Caco-2 (cell line): ENCODE data around the gene SSBP2. TPM values are rescaled to one million over a fixed set of nuclear protein-coding genes. Genes with fewer than 3 reads are reported as not detected.
"Not testable (repeated sequence)": the region's sequence is repeated elsewhere in the genome, so short reads cannot be mapped to it uniquely, and the experiment has no call there.

Experiments used
- BruUV-seq: library from RNA; stranded (reverse); fragments of 400-500 nt; replicated peaks from 2 replicates; lab custom pipeline; 2021; lab: Mats Ljungman, UMichigan
- CTCF ChIA-PET: fragments of 300-600 bp; sonication (Branson Sonifier 250); formaldehyde crosslinking; loops from one replicate; lab custom pipeline; 2022; ENCODE audit warnings: antibody characterized with exemption; lab: Charles Lee
- POLR2A ChIA-PET: fragments of 300-600 bp; sonication (Branson Sonifier 250); formaldehyde crosslinking; loops from one replicate; lab custom pipeline; 2022; ENCODE audit warnings: antibody characterized with exemption; lab: Charles Lee
- DNase-seq, 2 experiments: peaks; one replicate each; pipeline versions ENCODE4 v3.0.0 to v3.0.0-alpha.2; 2020 to 2022
- H3K27me3 ChIP-seq: replicated peaks from 2 replicates; pipeline ENCODE4 v1.6.0; 2011; ENCODE audit warnings: low read length; ENCODE audit not compliant: control insufficient read depth, insufficient read depth
- H3K36me3 ChIP-seq: 2 replicates; pipeline ENCODE4 v1.5.1; 2011; ENCODE audit warnings: low read length; ENCODE audit not compliant: control insufficient read depth, insufficient read depth
- H3K4me1 ChIP-seq: fragments of 250-450 bp; sonication (Bioruptor Pico); 2 replicates; pipeline ENCODE4 v1.5.1; 2020; ENCODE audit warnings: mild to moderate bottlenecking
- H3K4me3 ChIP-seq: 2 replicates; pipeline ENCODE4 v1.5.1; 2011; ENCODE audit warnings: low read depth, mild to moderate bottlenecking, control low read depth, low read length
- H3K9me3 ChIP-seq: fragments of 250-450 bp; sonication (Bioruptor Pico); 2 replicates; pipeline ENCODE4 v1.5.1; 2020; ENCODE audit warnings: mild to moderate bottlenecking, moderate library complexity
- H3K27ac Mint-ChIP-seq: one replicate; pipeline ENCODE4 v1.8.0; 2022; ENCODE audit warnings: mixed read lengths; ENCODE audit not compliant: unreplicated experiment
- H3K27me3 Mint-ChIP-seq: one replicate; pipeline ENCODE4 v1.8.0; 2022; ENCODE audit warnings: mixed read lengths; ENCODE audit not compliant: insufficient read depth, unreplicated experiment
- H3K36me3 Mint-ChIP-seq: one replicate; pipeline ENCODE4 v1.8.0; 2022; ENCODE audit warnings: mild to moderate bottlenecking, mixed read lengths; ENCODE audit not compliant: insufficient read depth, unreplicated experiment
- H3K4me1 Mint-ChIP-seq: one replicate; pipeline ENCODE4 v1.8.0; 2022; ENCODE audit warnings: low read depth, mixed read lengths; ENCODE audit not compliant: unreplicated experiment
- H3K4me3 Mint-ChIP-seq: one replicate; pipeline ENCODE4 v1.8.0; 2022; ENCODE audit warnings: mild to moderate bottlenecking, moderate library complexity, mixed read lengths; ENCODE audit not compliant: unreplicated experiment
- H3K9me3 Mint-ChIP-seq: one replicate; pipeline ENCODE4 v1.8.0; 2022; ENCODE audit warnings: mixed read lengths; ENCODE audit not compliant: unreplicated experiment
- CTCF ChIP-seq, 2 experiments: fragments of 200-600 bp in 1 of 2; IDR thresholded peaks; 1 replicate in 1 of 2; 2 replicates in 1 of 2; pipeline versions ENCODE4 v1.5.1 to v1.8.0; 2011 to 2022; ENCODE audit warnings: antibody characterized with exemption in 1 of 2, control low read depth in 1 of 2, inconsistent platforms in 1 of 2, low read depth in 1 of 2, low read length in 1 of 2, mild to moderate bottlenecking in 1 of 2, moderate library complexity in 1 of 2; ENCODE audit not compliant: insufficient read depth in 1 of 2, severe bottlenecking in 1 of 2, unreplicated experiment in 1 of 2
- intact Hi-C: fragments of 100-400 bp; cut with micrococcal nuclease; formaldehyde crosslinking; loops from one replicate; pipeline ENCODE4 v1.10.0; 2022; ENCODE audit not compliant: unreplicated experiment
- total RNA-seq: library from RNA; stranded (reverse); gene quantifications from 2 replicates; pipeline ENCODE4 v1.2.3, GENCODE V29; 2022

Gene SSBP2
- total RNA-seq, 1 experiment from 2014 or later: 2.5 TPM

- Histone ChIP-seq H3K36me3 (no peaks in the 10 kb centered on the region), H3K4me3 (no peak overlapping the region), H3K4me1 (no peaks in the 10 kb centered on the region), H3K27me3 (no peaks in the 10 kb centered on the region), H3K9me3 (no peaks in the 10 kb centered on the region)
- ChIA-PET POLR2A (no interaction called here), CTCF (no interaction called here)
- no peak overlapping the region for H3K4me3 Mint-ChIP-seq
- no peaks in the 10 kb centered on the region for H3K4me1 Mint-ChIP-seq
- no TSS peak for BruUV-seq
- intact Hi-C loops: no loop called here
- peaks cover 2% of the 10 kb centered on the region for H3K27me3 Mint-ChIP-seq
- H3K36me3 Mint-ChIP-seq: no peaks in the 10 kb centered on the region
- H3K27ac Mint-ChIP-seq: no peak overlapping the region
- DNase-seq: no peak
- H3K9me3 Mint-ChIP-seq: no peaks in the 10 kb centered on the region
- no peak for TF ChIP-seq CTCF (IDR thresholded peaks at IDR 0.05; ENCODE audit: insufficient read depth in 1 of 2, low read depth in 1 of 2, low read length in 1 of 2, severe bottlenecking in 1 of 2, unreplicated experiment in 1 of 2)
These were observed 33.7 kb downstream of the SSBP2 start for GRCh38 chr5:81717226-81717625.

GRCh38 chr5:81714076-81714475 is 36.8 kb downstream of the SSBP2 start:
- H3K9me3 ChIP-seq, H3K9me3 Mint-ChIP-seq, intact Hi-C loops, H3K4me1 Mint-ChIP-seq, H3K36me3 ChIP-seq, H3K27me3 ChIP-seq, CTCF ChIA-PET, H3K4me3 Mint-ChIP-seq, POLR2A ChIA-PET, H3K4me1 ChIP-seq, DNase-seq, H3K4me3 ChIP-seq, BruUV-seq, H3K27me3 Mint-ChIP-seq, H3K27ac Mint-ChIP-seq, H3K36me3 Mint-ChIP-seq: not testable (repeated sequence)

- Mint-ChIP-seq H3K27ac (no peak overlapping the region), H3K4me1 (peaks cover 10% of the 10 kb centered on the region), H3K27me3 (no peaks in the 10 kb centered on the region), H3K9me3 (no peaks in the 10 kb centered on the region), H3K4me3 (no peak overlapping the region), H3K36me3 (no peaks in the 10 kb centered on the region)
- intact Hi-C loops: no loop called here
- H3K4me1 ChIP-seq: peaks cover 6% of the 10 kb centered on the region; the same call in 1 of the 2 replicates
- POLR2A ChIA-PET: interaction anchor here (0.5 kb wide), 1 partner anchor 213 kb away, joined by 3 read pairs; no protein-coding TSS in a partner anchor
- DNase-seq: no peak
- CTCF ChIA-PET: no interaction called here
- no TSS peak for BruUV-seq
- no peak for TF ChIP-seq CTCF (IDR thresholded peaks at IDR 0.05; ENCODE audit: insufficient read depth in 1 of 2, low read depth in 1 of 2, low read length in 1 of 2, severe bottlenecking in 1 of 2, unreplicated experiment in 1 of 2)
- no peaks in the 10 kb centered on the region for H3K9me3 ChIP-seq
- no peak overlapping the region for H3K4me3 ChIP-seq
- H3K36me3 ChIP-seq: no peaks in the 10 kb centered on the region
- H3K27me3 ChIP-seq: no peaks in the 10 kb centered on the region
These were observed 42.0 kb downstream of the SSBP2 start for GRCh38 chr5:81708889-81709288.

- Mint-ChIP-seq H3K4me1 (peaks cover 3% of the 10 kb centered on the region), H3K27ac (no peak overlapping the region), H3K36me3 (no peaks in the 10 kb centered on the region), H3K27me3 (no peaks in the 10 kb centered on the region), H3K9me3 (no peaks in the 10 kb centered on the region), H3K4me3 (no peak overlapping the region)
- Histone ChIP-seq H3K36me3 (no peaks in the 10 kb centered on the region), H3K27me3 (no peaks in the 10 kb centered on the region), H3K4me1 (peaks cover 3% of the 10 kb centered on the region; the same call in 1 of the 2 replicates), H3K9me3 (no peaks in the 10 kb centered on the region), H3K4me3 (no peak overlapping the region)
- intact Hi-C loops: no loop called here
- BruUV-seq: no TSS peak
- POLR2A ChIA-PET: no interaction called here
- no peak for DNase-seq
- CTCF ChIA-PET: no interaction called here
- no peak for TF ChIP-seq CTCF (IDR thresholded peaks at IDR 0.05; ENCODE audit: insufficient read depth in 1 of 2, low read depth in 1 of 2, low read length in 1 of 2, severe bottlenecking in 1 of 2, unreplicated experiment in 1 of 2)
These were observed 47.1 kb downstream of the SSBP2 start for GRCh38 chr5:81703840-81704239.
